GM23338 (cell line): Measurements from ENCODE around the gene ZNF766. TPM values are rescaled to one million over a fixed set of nuclear protein-coding genes. Genes with fewer than 3 reads are reported as not detected.

Experiments used
- ATAC-seq: fragments of 200-7000 bp; cut with Tn5 transposase; 3 replicates; pipeline ENCODE4 v1.9.1; 2020
- DNase-seq: peaks from one replicate; pipeline ENCODE4 v3.0.0-alpha.2; 2015; ENCODE audit warnings: low spot score
- H2AFZ ChIP-seq: fragments of 200-600 bp; sonication (generic); 2 replicates; pipeline ENCODE4 v1.8.0; 2016; ENCODE audit warnings: antibody characterized with exemption, mild to moderate bottlenecking, moderate library complexity
- H3F3A ChIP-seq: fragments of 200-600 bp; sonication (generic); replicated peaks from 2 replicates; pipeline ENCODE4 v1.8.0; 2017; ENCODE audit warnings: antibody characterized with exemption, mixed run types, low read depth
- H3K27ac ChIP-seq: fragments of 200-600 bp; sonication (generic); 2 replicates; pipeline ENCODE4 v1.6.1; 2016; ENCODE audit warnings: low read depth
- H3K27me3 ChIP-seq: fragments of 200-600 bp; sonication (generic); 2 replicates; pipeline ENCODE4 v1.8.0; 2016; ENCODE audit warnings: mild to moderate bottlenecking, mixed run types, moderate library complexity; ENCODE audit not compliant: insufficient read depth
- H3K36me3 ChIP-seq: fragments of 200-600 bp; sonication (generic); 2 replicates; pipeline ENCODE4 v1.8.0; 2016; ENCODE audit warnings: mild to moderate bottlenecking; ENCODE audit not compliant: insufficient read depth
- H3K4me1 ChIP-seq: fragments of 200-600 bp; sonication (generic); 2 replicates; pipeline ENCODE4 v1.8.0; 2016; ENCODE audit warnings: mild to moderate bottlenecking, moderate library complexity; ENCODE audit not compliant: insufficient read depth
- H3K4me2 ChIP-seq: fragments of 200-600 bp; sonication (generic); 2 replicates; pipeline ENCODE4 v1.7.1; 2017; ENCODE audit warnings: mixed run types
- H3K4me3 ChIP-seq: fragments of 200-600 bp; sonication (generic); 2 replicates; pipeline ENCODE4 v1.6.1; 2016; ENCODE audit warnings: mixed run types
- H3K79me2 ChIP-seq: fragments of 200-600 bp; sonication (generic); replicated peaks from 2 replicates; pipeline ENCODE4 v1.8.0; 2017; ENCODE audit warnings: mild to moderate bottlenecking; ENCODE audit not compliant: insufficient read depth
- H3K9me2 ChIP-seq: fragments of 200-600 bp; sonication (generic); 2 replicates; pipeline ENCODE4 v1.8.0; 2017; ENCODE audit not compliant: insufficient read depth
- H4K20me1 ChIP-seq: fragments of 200-600 bp; sonication (generic); replicated peaks from 2 replicates; pipeline ENCODE4 v1.8.0; 2017; ENCODE audit warnings: mild to moderate bottlenecking; ENCODE audit not compliant: insufficient read depth
- H3K27ac Mint-ChIP-seq: 2 replicates; pipeline ENCODE4 v1.8.0; 2020; ENCODE audit warnings: inconsistent platforms, mild to moderate bottlenecking, moderate library complexity, mixed read lengths
- H3K27me3 Mint-ChIP-seq: 3 replicates; pipeline ENCODE4 v1.8.0; 2022; ENCODE audit warnings: low read depth, mild to moderate bottlenecking, moderate library complexity, mixed read lengths, inconsistent platforms; ENCODE audit not compliant: insufficient read depth, poor library complexity
- H3K36me3 Mint-ChIP-seq: 3 replicates; pipeline ENCODE4 v1.8.0; 2021; ENCODE audit warnings: low read depth, mild to moderate bottlenecking, inconsistent platforms, moderate library complexity, mixed read lengths
- H3K4me1 Mint-ChIP-seq: 3 replicates; pipeline ENCODE4 v1.8.0; 2020; ENCODE audit warnings: mild to moderate bottlenecking, inconsistent platforms, mixed read lengths
- H3K4me3 Mint-ChIP-seq: 3 replicates; pipeline ENCODE4 v1.8.0; 2021; ENCODE audit warnings: moderate library complexity, mild to moderate bottlenecking, inconsistent platforms, mixed read lengths
- H3K9me3 Mint-ChIP-seq: 3 replicates; pipeline ENCODE4 v1.8.0; 2020; ENCODE audit warnings: moderate library complexity, mild to moderate bottlenecking, inconsistent platforms, mixed read lengths
- CREB1 ChIP-seq: fragments of 250-450 bp; sonication (Bioruptor Pico); IDR thresholded peaks from 2 replicates; pipeline ENCODE4 v1.5.0; 2020; ENCODE audit warnings: low read depth, mild to moderate bottlenecking, moderate library complexity
- EZH2phosphoT487 ChIP-seq: fragments of 200-600 bp; sonication (generic); IDR thresholded peaks from one replicate; pipeline ENCODE4 v1.8.1; 2018; ENCODE audit warnings: antibody characterized with exemption; ENCODE audit not compliant: unreplicated experiment
- JUNB ChIP-seq: IDR thresholded peaks from one replicate; pipeline ENCODE4 v1.6.1; 2016; ENCODE audit warnings: antibody characterized with exemption; ENCODE audit not compliant: unreplicated experiment
- NANOG ChIP-seq: IDR thresholded peaks from 2 replicates; pipeline ENCODE4 v1.6.1; 2016; ENCODE audit warnings: antibody characterized with exemption, borderline replicate concordance
- ZNF331 ChIP-seq: fragments of 250-450 bp; sonication (Bioruptor Pico); IDR thresholded peaks from 2 replicates; pipeline ENCODE4 v1.5.0; 2020; ENCODE audit warnings: low read depth, mild to moderate bottlenecking, moderate library complexity
- polyA plus RNA-seq: library from polyadenylated mRNA; unstranded; fragments of >200 nt; fragmentation: Nextera tagmentation; extraction: Ambion mirVana; gene quantifications from 2 replicates; pipeline ENCODE4 v1.2.1, GENCODE V29; 2016
- total RNA-seq: library from RNA; depleted of rRNA; stranded (reverse); fragments of >200 nt; shearing (Covaris generic); gene quantifications from 2 replicates; pipeline ENCODE4 v1.2.3, GENCODE V29; 2014
- TF ChIP-seq, protein P1 (sequence below): fragments of 250-450 bp; sonication (Bioruptor Pico); IDR thresholded peaks from 2 replicates; pipeline ENCODE4 v1.5.0; 2020; ENCODE audit warnings: mild to moderate bottlenecking, moderate library complexity
- TF ChIP-seq, protein P2 (sequence below), 2 experiments: fragments of 200-600 bp in 1 of 2; sonication (generic) in 1 of 2; conservative IDR thresholded peaks; 2 replicates each; pipeline versions ENCODE4 v1.5.1 to v1.6.1; 2016 to 2017; ENCODE audit warnings: antibody characterized with exemption in 2 of 2, low read depth in 2 of 2, mild to moderate bottlenecking in 2 of 2, moderate library complexity in 1 of 2

Gene ZNF766
- total and polyA plus RNA-seq, 2 experiments from 2014 or later, result 22.1 to 29.3 TPM

DNA sequence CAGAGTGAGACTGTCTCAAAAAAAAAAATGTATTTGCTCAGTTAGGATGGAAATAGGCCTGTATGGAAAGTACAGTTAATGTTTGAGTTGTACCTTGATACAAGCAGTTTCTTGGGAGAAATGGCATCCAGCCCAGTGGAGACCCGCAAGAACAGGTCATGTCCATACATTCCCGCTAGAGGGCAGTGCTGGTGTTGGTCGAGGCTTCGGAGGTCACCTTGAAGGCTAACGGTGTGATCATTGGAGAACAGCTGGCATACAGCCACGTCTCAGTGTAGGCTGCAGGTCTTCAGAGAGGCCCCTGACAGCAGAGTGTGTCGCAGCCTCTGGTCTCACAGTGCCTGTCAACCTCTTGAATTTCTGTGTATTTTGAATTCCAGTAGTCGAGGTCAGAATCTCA, 74.2 kb downstream of the ZNF766 start (continued):
- TF ChIP-seq, protein P1, sequence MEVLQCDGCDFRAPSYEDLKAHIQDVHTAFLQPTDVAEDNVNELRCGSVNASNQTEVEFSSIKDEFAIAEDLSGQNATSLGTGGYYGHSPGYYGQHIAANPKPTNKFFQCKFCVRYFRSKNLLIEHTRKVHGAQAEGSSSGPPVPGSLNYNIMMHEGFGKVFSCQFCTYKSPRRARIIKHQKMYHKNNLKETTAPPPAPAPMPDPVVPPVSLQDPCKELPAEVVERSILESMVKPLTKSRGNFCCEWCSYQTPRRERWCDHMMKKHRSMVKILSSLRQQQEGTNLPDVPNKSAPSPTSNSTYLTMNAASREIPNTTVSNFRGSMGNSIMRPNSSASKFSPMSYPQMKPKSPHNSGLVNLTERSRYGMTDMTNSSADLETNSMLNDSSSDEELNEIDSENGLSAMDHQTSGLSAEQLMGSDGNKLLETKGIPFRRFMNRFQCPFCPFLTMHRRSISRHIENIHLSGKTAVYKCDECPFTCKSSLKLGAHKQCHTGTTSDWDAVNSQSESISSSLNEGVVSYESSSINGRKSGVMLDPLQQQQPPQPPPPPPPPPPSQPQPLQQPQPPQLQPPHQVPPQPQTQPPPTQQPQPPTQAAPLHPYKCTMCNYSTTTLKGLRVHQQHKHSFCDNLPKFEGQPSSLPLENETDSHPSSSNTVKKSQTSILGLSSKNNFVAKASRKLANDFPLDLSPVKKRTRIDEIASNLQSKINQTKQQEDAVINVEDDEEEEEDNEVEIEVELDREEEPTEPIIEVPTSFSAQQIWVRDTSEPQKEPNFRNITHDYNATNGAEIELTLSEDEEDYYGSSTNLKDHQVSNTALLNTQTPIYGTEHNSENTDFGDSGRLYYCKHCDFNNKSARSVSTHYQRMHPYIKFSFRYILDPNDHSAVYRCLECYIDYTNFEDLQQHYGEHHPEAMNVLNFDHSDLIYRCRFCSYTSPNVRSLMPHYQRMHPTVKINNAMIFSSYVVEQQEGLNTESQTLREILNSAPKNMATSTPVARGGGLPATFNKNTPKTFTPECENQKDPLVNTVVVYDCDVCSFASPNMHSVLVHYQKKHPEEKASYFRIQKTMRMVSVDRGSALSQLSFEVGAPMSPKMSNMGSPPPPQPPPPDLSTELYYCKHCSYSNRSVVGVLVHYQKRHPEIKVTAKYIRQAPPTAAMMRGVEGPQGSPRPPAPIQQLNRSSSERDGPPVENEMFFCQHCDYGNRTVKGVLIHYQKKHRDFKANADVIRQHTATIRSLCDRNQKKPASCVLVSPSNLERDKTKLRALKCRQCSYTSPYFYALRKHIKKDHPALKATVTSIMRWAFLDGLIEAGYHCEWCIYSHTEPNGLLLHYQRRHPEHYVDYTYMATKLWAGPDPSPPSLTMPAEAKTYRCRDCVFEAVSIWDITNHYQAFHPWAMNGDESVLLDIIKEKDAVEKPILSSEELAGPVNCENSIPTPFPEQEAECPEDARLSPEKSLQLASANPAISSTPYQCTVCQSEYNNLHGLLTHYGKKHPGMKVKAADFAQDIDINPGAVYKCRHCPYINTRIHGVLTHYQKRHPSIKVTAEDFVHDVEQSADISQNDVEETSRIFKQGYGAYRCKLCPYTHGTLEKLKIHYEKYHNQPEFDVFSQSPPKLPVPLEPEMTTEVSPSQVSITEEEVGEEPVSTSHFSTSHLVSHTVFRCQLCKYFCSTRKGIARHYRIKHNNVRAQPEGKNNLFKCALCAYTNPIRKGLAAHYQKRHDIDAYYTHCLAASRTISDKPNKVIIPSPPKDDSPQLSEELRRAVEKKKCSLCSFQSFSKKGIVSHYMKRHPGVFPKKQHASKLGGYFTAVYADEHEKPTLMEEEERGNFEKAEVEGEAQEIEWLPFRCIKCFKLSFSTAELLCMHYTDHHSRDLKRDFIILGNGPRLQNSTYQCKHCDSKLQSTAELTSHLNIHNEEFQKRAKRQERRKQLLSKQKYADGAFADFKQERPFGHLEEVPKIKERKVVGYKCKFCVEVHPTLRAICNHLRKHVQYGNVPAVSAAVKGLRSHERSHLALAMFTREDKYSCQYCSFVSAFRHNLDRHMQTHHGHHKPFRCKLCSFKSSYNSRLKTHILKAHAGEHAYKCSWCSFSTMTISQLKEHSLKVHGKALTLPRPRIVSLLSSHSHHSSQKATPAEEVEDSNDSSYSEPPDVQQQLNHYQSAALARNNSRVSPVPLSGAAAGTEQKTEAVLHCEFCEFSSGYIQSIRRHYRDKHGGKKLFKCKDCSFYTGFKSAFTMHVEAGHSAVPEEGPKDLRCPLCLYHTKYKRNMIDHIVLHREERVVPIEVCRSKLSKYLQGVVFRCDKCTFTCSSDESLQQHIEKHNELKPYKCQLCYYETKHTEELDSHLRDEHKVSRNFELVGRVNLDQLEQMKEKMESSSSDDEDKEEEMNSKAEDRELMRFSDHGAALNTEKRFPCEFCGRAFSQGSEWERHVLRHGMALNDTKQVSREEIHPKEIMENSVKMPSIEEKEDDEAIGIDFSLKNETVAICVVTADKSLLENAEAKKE (CRISPR knock-in tag), result no peak

DNA sequence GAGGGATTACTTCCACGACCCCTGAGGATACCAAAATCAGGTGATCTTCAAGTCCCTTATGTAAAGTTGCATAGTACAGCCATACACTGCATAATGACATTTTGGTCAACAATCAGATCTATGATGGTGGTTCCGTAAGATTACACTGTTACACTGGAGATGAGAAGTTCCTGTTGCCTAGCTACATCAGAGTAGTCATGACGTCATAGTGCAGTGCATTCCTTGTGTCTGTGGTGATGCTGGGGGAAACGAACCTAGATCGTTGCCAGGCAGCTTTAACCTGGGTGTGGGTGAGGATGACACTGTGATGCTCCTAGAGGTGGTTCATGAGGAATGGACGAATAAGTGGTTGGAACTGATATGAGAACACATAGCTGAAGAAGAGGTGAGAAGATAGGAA, 75.8 kb downstream of the ZNF766 start:
- H4K20me1 ChIP-seq, result peaks cover 2% of the 10 kb centered on the region; the same call in 1 of the 2 replicates
- H3K9me3 Mint-ChIP-seq, result peaks cover 29% of the 10 kb centered on the region
- TF ChIP-seq JUNB (no peak), ZNF331 (CRISPR knock-in tag) (no peak), EZH2phosphoT487 (no peak), NANOG (no peak), CREB1 (CRISPR knock-in tag) (no peak)
- TF ChIP-seq, protein P2, sequence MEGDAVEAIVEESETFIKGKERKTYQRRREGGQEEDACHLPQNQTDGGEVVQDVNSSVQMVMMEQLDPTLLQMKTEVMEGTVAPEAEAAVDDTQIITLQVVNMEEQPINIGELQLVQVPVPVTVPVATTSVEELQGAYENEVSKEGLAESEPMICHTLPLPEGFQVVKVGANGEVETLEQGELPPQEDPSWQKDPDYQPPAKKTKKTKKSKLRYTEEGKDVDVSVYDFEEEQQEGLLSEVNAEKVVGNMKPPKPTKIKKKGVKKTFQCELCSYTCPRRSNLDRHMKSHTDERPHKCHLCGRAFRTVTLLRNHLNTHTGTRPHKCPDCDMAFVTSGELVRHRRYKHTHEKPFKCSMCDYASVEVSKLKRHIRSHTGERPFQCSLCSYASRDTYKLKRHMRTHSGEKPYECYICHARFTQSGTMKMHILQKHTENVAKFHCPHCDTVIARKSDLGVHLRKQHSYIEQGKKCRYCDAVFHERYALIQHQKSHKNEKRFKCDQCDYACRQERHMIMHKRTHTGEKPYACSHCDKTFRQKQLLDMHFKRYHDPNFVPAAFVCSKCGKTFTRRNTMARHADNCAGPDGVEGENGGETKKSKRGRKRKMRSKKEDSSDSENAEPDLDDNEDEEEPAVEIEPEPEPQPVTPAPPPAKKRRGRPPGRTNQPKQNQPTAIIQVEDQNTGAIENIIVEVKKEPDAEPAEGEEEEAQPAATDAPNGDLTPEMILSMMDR (conservative IDR thresholded peaks at IDR 0.05; ENCODE audit: low read depth in 2 of 2), result no peak
- TF ChIP-seq, protein P1 (CRISPR knock-in tag), result no peak

More for the DNA sequence above, 75.8 kb downstream of the ZNF766 start:
- no peak overlapping the region for H3K27ac ChIP-seq
- no peak for ATAC-seq
- Mint-ChIP-seq H3K4me1 (no peaks in the 10 kb centered on the region), H3K4me3 (no peak overlapping the region), H3K27ac (no peak overlapping the region), H3K27me3 (peaks cover 10% of the 10 kb centered on the region), H3K36me3 (peaks cover 34% of the 10 kb centered on the region)
- H3K79me2 ChIP-seq, result no peaks in the 10 kb centered on the region
- H2AFZ ChIP-seq, result no peak overlapping the region
- H3K4me2 ChIP-seq, result no peak overlapping the region
- H3K9me2 ChIP-seq, result no peaks in the 10 kb centered on the region
- H3K27me3 ChIP-seq, result no peaks in the 10 kb centered on the region
- no peak overlapping the region for H3K4me3 ChIP-seq
- no peaks in the 10 kb centered on the region; the same call in 1 of the 2 replicates for H3K36me3 ChIP-seq
- no peaks in the 10 kb centered on the region for H3K4me1 ChIP-seq
- no peak for DNase-seq
- H3F3A ChIP-seq, result no peaks in the 10 kb centered on the region
